Astrocyte of the spinal cord (primary cell): ENCODE measurements around the gene SUCLG2.

Experiments
- DNase-seq: peaks from one replicate; pipeline ENCODE4 v3.0.0; 2011; ENCODE audit warnings: low read depth, low spot score
- H3K4me3 ChIP-seq: 2 replicates; pipeline ENCODE4 v1.5.1; 2011; ENCODE audit warnings: low read depth, mild to moderate bottlenecking, low read length, moderate library complexity
- in situ Hi-C: cut with HindIII; loops from 2 replicates; pipeline ENCODE4 v1.10.0; 2017; ENCODE audit warnings: low sequenced_read_pairs
- TF ChIP-seq, protein P1 (sequence below): IDR thresholded peaks from 2 replicates; pipeline ENCODE4 v1.5.1; 2012; ENCODE audit warnings: low read depth, mild to moderate bottlenecking, low read length, inconsistent platforms

SUCLG2 gene

DNA sequence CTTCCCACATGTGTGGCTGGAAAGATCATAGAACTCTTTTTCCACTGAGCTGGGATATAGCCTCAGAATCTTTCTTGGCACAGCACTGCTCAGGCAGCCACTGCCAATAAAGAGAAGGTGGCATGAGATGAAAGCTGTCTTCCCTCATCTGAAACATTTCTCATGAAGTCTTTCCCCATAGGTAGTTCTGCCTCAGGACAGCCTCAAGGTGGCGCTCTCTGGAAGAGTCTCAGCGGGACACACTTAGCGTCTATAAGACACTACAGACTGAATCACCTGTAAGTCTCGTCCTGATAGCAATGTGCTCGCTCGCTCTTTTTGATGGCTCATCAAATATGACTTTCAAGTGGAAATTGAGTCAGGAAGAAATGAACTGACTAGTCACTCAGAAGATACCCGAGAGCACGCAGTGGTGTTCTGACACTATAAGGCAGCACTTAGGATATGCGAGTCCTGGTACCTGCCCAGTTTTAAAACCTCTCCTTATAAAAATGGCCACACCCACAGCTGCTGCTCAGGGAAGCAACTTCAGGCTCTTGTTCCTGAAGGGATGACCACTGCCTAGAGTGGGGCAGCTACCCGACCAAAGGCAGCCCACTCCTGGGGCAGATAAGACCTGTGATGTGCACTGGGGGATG lies 269.5 kb downstream of the SUCLG2 start:
- no peak overlapping the region for H3K4me3 ChIP-seq
- TF ChIP-seq, protein P1, sequence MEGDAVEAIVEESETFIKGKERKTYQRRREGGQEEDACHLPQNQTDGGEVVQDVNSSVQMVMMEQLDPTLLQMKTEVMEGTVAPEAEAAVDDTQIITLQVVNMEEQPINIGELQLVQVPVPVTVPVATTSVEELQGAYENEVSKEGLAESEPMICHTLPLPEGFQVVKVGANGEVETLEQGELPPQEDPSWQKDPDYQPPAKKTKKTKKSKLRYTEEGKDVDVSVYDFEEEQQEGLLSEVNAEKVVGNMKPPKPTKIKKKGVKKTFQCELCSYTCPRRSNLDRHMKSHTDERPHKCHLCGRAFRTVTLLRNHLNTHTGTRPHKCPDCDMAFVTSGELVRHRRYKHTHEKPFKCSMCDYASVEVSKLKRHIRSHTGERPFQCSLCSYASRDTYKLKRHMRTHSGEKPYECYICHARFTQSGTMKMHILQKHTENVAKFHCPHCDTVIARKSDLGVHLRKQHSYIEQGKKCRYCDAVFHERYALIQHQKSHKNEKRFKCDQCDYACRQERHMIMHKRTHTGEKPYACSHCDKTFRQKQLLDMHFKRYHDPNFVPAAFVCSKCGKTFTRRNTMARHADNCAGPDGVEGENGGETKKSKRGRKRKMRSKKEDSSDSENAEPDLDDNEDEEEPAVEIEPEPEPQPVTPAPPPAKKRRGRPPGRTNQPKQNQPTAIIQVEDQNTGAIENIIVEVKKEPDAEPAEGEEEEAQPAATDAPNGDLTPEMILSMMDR, result peak; percentile 77
- DNase-seq, result peak; percentile 56
- in situ Hi-C loops, result no loop called here

- no peak for DNase-seq
- H3K4me3 ChIP-seq, result no peak overlapping the region
- TF ChIP-seq, protein P1, result no peak
- in situ Hi-C loops, result no loop called here
Observed at GRCh38 chr3:67384016-67384415, 270.4 kb downstream of the SUCLG2 start.

DNA sequence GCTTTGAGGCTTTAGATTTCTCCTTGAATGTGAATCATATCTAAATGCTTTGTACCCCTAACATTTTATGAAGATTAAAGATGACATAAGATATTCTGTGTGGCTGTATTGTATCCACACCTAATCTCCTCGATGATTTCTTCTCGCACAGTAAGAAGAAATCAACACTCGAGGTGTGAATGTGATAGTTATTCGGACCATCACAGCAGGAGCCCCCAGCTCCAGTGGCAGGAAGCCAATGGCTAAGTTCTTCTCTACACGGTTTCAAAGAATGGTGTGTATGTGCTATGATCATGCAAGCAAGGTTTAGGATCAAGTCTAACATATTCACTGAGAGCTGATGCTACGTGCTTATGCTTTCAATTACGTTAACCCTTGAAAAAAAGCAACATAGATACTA lies 271.0 kb downstream of the SUCLG2 start:
- DNase-seq, result peak; percentile 12
- TF ChIP-seq, protein P1, result no peak
- no peak overlapping the region for H3K4me3 ChIP-seq
- in situ Hi-C loops, result no loop called here

- in situ Hi-C loops, result no loop called here
- TF ChIP-seq, protein P1, result no peak
- H3K4me3 ChIP-seq, result no peak overlapping the region
- DNase-seq, result peak; percentile 5
Observed at GRCh38 chr3:67382536-67382935, 271.9 kb downstream of the SUCLG2 start.

DNA sequence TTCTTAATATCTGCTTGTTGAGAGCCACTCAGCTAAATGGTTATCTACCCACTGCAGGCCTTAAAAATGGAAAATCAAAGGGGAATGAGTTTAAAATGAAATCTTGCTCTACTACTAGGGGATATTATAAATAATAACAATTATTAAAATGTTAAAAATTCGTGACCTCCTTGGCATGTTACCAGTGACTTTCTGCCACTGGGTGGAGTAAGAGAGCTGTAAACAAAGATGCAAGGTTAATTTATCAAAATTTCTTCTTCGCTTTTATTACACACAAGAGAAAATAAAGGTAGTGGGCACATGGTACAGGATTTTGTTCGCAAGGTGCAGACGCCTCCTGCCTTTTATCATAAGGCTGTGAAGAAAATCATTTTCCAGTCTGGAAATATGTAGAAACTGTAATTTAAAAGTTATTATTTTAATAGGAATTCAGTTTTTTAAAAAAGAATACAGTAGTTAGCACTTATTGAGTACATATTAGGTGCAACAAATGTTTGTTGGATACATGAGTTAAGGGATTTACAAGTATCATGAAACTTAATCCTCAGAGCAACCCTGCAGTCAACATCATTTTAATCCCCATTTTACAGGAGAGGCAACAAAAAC lies 272.6 kb downstream of the SUCLG2 start:
- H3K4me3 ChIP-seq, result no peak overlapping the region
- peak; percentile 27 for DNase-seq
- in situ Hi-C loops, result no loop called here
- TF ChIP-seq, protein P1, result peak; percentile 66

DNA sequence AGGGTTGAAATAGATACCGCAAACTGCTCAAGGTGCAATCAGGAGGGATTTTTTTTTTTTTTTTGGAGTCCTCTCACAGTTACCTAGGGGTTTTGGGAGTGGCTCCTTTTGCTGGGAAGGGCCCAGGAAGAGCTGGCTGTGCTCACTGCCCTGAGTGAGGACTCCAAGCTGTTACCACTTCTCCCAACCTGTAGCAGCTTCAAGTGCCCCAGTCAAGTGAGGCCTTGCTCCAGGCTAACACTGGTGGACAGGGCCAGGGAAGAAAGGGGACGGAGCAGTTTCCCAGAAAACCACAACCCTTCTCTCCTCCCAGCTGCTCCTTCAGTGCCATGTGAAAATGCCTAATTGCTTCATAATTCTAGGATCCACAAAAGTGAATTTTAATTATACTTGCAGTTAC lies 274.3 kb downstream of the SUCLG2 start:
- no peak for DNase-seq
- in situ Hi-C loops, result no loop called here
- H3K4me3 ChIP-seq, result no peak overlapping the region
- TF ChIP-seq, protein P1, result no peak
